GM19372 (cell line): ENCODE data around the gene ARID1B.
"Not testable (repeated sequence)": the region's sequence is repeated elsewhere in the genome, so short reads cannot be mapped to it uniquely, and the experiment has no call there.

Experiments
- ATAC-seq: cut with Tn5 transposase; IDR thresholded peaks from one replicate; pipeline ENCODE4 v1.9.1; 2021; ENCODE audit warnings: mild to moderate bottlenecking, low read depth, moderate library complexity; ENCODE audit not compliant: unreplicated experiment

Gene ARID1B

DNA sequence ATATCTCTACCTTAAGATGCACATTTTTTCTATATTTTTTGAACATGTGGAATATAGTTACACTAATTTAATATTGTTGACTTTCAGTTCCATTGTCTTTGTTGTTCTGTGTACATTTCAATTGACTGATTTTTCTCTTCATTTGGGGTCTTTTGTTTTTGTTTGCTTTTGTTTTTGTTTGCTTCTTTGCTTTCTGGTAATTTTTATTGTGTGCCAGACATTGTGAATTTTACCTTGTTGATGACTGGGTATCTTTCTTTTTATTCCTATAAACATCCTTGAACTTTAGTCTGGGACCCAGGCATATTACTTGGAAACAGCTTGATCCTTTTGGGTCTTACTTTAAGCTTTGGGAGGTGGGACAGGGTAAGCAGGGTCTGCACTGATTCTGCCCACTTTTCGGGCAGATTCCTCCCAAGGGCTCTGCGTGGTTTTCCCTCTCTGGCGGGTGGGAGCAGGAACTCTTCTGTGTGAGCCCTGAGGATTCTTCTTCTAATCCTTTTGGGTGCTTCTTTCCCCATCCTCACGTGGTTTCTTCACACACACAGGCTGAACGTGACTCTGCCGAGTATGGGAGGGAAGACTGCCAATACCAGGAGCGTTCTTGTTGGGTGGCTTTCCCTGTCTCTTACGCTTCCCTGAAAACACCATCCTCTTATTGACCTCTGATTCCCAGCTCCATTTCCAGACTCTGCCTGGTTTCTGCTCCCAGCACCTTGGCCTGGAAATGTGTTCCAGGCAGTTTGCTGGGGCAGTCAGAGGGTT is 200.5 kb downstream of the ARID1B start:
- ATAC-seq: no peak

DNA sequence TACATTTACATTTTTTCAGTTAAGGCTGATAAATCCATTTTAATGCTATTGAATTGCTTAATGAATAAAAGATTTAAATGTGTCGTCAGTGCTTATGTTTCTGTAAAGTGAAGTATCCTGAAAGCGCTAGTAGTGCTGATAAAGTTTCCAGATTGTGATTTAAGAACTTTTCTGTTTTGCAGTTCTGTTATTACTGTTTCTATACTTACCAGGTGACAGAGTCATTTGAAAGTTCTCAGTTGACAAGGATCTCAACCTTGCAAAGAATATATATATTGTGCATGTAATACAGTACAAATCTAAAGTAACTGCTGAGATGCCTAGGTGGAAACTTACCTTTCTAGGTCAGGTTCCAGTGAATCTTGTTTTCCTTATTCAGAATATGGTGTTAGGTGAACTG is 201.8 kb downstream of the ARID1B start:
- ATAC-seq: no peak

DNA sequence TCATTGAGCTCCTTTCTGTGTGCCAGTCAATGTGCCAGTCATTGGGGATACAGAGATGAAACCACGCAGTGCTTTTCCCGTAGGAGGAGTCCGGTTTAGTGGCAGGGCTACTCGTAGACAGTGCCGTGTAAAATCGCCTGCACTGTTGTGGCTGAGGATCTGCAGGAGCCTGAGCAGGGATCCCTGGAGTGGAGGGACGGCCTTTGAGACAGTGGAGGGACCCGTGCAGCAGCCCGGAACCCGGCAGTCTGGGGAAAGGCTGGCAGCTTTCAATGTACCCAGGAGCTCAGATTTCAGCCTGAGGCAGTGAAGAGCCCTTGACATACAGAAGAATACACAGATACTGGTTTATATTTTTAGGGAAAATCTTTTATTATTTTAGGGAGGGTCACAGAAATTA is 203.3 kb downstream of the ARID1B start:
- ATAC-seq: no peak

DNA sequence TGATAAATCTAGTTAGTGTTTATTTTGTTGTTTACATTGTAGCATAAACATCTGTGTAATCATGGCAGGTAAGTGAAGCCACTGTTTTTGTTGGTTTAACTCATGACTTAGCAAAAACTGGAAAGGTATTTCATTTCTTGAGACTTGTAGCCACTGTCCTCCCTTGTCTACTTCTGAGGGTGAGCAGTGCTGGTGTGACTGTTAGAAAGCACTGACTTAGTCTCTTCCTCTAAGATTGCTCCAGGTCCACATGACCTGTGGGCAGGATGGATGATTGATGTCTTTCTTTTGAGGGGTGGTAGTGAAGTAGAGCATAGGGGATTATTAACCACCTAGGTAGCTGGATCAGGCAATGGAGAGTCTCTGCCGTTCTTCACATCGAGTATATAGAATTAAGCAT is 203.8 kb downstream of the ARID1B start:
- no peak for ATAC-seq

DNA sequence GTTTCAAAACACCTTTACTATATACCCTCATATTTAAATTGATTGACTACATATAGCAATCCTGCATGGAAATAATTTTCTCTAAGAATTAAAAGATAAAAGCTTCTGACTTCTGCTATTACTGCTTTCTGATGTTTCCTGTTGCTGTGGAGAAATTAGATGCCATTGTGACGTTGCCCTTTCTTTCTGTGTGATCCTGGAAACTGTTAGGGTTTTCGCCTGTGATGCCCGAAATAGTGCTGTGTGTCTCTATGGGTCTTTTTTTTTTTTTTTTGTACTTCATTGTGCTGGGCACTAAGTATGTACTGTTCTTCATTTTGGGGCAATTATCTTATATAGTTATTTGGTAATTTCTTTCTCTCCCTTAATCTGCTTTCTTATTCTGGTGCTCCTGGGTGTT is 205.0 kb downstream of the ARID1B start:
- no peak for ATAC-seq

DNA sequence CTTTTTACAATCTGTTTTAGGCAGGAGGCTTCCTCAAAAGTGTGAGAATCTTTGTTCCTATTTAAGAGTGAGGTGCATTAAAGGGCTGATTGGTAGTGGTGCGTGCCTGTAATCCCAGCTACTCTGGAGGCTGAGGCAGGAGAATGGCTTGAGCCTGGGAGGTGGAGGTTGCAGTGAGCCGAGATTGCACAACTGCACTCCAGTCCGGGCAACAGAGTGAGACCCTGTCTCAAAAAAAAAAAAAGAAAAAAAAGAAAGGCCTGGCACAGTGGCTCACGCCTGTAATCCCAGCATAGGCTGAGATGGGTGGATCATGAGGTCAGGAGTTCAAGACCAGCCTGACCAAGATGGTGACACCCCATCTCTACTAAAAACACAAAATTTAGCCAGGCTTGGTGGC is 205.7 kb downstream of the ARID1B start:
- ATAC-seq: not testable (repeated sequence)

DNA sequence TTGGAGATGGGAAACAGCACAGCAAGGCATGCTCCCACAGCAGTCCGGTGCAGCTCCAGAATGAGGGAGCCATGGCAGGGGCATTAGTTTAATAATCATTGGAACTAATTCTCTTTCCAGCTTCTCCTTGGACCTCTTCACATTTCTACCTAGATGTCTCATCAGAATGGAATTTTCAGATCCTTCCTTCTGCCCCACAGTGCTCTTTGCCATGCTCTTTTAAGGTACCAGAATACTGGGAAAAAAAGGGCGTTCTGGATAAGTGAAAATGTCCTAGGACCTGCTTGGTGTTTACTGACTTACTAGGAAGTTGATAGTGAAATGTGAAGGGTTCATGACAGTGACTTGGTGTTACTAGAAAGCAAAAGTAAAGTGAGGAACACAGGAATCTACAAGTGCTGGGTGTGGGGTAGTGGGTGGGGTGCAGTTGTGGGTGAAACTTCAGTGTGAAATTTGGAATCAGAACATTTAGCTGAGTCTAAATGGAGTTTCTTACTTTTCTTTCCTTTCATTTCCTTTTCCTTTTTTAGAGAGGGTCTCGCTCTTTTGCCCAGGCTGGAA is 207.1 kb downstream of the ARID1B start:
- no peak for ATAC-seq

DNA sequence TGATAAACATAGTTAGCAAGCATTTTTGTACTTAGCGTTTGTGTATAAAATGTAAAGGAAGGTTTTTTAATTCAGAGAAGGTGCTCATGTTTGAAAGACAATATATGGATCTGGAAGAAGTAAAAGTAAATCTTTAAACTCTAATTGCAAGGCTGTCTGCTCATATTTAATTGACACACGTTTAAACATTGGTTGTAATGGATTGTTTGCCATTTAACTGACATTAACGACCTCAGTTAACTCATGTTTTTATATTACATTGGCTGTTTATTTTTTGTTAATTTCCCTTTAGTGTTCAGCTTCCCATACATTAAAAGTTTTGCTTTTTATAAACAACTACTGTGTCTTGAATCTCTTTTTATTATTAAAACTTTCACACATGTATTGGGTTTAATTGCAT is 208.1 kb downstream of the ARID1B start:
- no peak for ATAC-seq

DNA sequence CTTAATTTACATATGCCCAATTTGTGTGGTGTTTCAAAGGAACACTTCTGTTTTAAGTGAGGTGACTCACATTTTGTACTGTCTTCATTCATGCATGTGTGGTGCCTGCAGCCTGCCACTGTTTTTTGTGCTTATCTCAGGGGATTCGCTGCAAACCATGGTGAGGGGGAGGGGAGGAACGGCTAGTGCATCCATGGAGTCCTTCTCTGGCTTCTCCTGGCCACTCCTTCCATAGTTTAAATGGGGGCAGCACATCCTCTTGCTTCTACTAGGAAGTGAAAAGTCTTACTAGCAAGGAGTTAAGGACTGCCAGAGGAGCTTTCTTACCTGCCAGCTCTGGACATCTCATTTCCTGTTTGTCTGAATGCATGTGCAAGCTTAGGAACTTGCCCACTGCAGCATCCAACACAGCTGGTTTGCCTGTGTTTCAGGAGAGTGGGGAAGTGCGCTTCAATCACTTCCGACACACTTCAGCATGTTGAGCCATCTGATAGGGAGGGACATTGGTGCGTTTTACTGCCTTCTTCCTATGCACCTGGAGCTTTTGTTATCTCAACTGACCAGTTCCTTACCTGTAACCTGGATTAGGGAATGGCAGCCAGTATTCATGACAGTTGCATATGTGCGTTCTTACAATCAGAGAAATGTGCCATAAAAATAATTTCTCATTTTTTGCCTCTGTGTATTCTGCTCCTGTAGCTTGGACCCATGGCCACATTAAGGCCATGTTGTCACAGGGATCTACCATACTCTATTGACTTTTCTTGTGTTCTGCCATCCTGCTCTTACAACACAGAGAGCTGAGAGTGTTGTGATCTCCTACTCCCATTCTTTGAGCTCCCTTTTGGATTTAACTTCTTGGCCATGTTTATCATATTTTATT is 211.3 kb downstream of the ARID1B start:
- ATAC-seq: peak; percentile 55

DNA sequence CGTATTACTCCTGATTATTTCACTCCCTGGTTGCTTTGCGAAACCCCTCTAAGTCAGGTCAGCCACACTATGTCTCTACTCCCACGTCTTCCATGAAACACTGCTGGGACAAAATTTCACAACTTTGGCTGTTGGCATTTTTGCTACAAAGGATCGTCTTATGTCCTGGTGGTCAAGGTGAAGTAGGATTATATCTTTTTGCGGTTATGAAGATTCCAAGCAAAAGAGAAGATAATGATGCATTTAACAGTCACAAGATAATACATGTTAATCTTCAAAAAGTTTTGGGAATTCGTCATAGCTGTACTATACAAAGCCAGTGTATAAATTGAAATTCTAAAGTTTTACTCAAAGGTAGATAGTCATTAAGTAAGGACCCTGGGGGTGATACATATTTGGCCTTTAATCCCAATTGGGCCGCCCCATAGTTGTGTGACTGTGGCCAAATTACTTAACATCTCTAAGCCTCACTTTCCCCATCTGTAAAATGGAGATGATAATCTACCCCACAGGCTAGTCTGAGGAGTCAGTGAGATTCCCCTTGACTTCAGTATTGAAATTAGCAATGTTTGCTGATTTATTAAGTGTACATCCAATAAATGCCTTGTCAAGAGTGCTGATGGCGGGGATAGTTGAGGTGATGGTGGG is 212.1 kb downstream of the ARID1B start:
- no peak for ATAC-seq

DNA sequence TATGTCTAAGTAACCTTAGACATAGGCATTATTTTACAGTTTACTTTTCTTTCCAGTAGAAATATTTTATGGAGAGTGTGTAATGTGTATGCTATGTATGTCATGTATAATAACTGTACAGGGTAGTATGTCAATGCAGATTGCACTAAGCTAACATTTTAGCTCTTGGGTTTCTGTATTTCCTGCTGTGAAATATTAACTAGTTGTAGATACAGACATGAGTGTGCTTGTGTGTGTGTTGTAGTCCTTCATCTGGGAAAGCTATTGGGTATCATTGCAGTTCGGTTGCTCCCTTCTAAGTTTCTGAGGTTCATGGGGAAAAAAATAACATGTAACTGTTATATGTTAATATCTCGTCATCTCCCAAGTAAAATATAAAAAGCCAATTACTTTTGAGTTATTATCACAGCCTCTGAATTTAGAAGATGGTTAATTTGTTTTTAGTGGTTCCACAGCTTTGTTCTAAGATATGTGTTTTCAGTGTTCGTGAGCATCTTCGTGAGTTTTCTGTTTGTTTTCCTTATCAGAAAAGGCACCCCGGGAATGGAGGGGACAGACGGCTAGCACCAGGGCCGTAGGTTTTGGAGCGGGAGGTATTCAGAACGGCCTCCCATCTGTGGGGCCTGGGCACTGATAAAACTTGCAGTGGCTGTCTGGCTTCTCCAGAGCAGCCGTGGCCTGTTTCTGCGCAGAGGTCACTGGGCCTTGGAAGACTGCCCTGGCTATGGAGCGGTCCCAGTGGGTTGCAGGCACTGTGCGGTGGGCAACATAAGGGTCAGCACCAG is 215.0 kb downstream of the ARID1B start:
- ATAC-seq: no peak

DNA sequence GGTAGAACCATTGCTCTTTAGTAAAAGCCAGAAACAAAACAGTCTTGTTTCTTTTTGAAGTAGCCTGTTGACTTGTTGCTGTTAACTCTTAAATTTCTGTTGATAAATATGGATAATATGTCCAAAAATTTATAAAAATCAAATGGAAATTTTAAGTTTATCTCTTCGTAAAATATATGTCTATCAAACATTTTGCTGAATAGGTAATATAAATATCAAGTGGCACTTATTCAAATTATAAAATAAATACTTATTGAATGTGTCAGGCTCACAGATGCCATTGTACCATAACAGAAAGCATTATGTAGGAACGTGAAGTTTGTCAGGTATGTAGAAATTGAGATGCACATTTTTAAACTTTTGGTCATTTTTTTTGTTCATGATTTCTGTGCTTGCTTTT is 216.5 kb downstream of the ARID1B start:
- ATAC-seq: no peak

DNA sequence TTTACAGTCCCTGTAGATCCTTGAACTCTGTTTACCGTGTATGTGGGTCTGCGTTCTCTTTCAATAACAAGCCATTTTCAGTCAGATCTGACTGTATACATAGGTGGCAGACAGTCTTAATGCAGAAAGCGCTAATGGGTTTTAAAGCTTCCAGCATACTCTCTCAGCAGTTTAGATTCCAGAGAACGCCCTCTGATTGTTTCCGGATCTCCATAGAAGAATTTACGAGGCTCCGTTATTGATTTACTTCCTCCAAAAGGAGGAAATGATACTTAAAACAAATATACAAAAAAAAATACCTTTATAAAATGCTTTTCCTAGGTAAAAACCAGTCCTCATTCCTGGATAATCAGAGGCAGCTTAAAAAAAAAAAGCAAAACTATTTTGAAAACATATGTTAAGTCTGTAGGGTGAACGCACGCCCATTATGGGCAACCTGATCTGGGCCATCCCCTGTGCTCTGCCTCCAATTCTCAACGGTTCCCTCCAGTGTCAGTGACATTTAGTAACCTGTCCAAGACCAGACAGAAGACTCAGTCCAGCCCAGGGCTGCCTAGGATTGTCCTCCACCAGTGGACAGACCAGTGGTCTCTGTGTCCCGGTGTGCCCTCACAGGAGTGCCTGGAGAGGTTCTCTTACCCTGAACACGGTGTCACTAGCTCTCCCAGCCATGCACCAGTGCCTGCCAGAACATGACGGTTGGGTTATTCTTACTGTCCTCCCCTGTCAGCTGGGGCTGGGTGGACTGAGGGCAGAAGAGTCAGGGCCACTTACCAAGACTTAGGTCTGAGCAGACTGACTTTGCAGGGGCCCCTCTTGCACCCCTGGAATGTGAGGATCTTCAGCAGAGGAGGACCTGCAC is 217.3 kb downstream of the ARID1B start:
- no peak for ATAC-seq

DNA sequence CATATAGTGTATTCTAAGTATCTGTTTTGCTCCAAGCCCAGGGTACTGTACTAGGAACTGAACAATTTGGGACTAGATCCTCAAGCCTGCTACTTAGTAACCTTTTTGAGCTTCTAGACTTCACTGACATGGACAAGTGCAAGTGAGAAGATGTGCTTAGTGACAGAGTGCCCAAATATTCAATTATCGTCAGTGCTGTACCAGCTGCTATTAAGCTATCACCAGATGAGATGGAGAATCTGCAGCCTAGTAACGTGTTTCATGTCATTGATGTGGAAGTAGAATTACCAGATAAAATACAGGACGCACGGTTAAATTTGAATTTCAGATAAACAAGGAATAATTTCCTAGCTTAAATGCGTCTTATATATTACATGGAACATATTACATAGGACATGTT is 218.3 kb downstream of the ARID1B start:
- ATAC-seq: no peak

DNA sequence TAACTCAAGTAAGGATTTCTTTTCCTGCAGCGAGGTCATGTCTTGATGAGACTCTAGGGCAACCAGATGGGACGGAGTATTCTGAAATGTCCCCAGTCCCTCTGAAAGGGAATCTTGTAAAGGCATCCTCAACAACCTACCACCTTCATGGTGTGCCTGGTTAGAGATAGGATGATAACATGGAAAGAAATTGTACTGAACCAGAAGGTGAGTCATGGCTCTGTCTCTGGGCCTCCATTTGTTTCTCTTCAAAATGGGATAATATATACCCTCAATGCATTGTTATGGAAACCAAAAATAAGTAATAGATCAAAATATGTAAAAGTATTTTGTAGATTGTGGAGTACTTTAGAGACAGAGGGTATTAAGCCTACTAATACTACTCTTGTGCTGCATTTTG is 219.1 kb downstream of the ARID1B start:
- no peak for ATAC-seq

DNA sequence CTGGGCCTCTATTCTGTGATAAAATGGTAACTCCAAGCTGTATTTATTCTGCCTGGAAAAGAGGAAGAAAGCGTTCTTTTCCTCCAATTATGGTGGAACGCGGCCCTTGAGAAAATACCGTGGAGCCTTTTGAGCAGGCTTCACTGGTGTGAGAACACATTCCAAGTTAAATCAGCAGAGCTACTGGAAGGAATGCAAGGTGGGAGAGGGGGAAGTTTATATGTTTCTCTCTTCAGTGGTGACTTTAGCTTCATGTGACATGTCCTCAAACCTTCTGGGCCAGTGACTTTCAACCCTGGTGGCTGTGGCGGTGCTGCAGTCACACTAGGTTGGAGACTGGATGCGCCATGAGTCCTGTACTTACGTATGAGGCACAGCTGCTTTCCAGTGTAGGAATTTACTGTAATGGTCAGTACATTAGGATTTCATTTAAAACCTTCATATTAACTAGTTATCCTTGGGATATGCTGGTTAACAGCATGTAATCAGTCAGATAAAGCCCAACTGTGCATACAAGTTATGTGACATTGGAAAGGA is 221.7 kb downstream of the ARID1B start:
- ATAC-seq: no peak

DNA sequence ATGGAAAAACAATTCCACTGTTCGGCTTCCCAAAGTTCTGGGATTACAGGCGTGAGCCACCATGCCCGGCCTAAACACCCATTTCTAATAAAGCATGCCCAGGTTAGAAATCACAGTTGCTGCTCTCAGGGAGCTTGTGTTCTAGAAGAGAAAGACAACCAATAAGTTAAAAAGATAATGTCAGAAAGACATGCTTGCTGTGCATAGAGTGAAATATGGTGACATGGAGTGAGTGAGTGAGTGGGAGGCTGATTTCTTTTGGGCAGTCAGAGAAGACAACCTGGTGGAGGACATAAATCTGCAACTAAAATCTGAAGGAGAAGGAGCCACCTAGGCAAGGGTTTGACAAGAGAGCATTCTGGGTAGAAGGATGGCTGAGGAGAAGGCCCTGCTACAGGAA is 222.6 kb downstream of the ARID1B start:
- no peak for ATAC-seq

DNA sequence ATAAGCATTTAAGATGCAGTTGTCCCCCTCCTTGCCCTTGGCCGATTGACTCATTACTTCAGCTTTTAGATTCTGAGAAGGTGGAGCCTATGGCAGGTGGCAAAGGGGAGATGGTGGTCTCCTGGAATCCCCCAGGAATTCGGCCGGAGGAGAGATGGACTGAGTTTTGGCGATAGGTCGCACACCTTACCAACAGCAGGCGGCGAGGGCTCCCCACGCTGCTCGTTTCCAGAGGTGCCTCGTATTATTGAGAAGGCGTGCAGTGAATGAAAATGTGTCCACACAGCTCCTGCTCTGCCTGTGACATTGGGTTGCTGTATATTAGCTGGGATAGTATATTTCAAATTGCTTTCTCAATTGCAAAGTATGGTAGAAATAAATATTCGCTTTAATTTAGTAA is 224.5 kb downstream of the ARID1B start:
- no peak for ATAC-seq

DNA sequence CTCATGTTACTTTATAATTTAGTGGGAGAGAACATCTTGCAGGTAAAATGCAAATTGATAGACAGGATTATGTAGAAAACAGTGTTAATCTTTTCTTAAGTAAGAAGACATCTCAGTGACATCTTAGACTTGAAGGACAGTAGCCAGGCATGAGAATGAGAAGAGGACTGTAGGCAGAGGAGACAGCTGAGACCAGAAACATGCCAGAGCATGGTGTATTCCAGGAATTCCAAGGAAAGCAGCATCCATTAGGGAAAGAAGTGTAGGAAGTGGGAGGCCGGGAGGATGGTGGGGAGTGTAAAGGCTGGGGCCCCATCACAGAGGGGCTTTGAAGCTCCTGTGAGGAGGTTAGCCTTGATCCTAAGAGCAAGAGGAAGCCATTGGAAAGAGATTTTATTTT is 225.6 kb downstream of the ARID1B start:
- no peak for ATAC-seq
